GM18508 (cell line): ENCODE measurements around the gene SORL1.

Experiments
- ATAC-seq: cut with Tn5 transposase; IDR thresholded peaks from one replicate; pipeline ENCODE4 v1.9.1; 2021; ENCODE audit warnings: moderate number of reproducible peaks; ENCODE audit not compliant: insufficient read depth, unreplicated experiment

Gene SORL1

GRCh38 chr11:121425828-121426227 is 26.3 kb upstream of the SORL1 start:
- ATAC-seq, result no peak

- ATAC-seq, result no peak
Observed at GRCh38 chr11:121426476-121427399, 25.4 kb upstream of the SORL1 start.

- no peak for ATAC-seq
Observed at GRCh38 chr11:121427400-121427744, 24.7 kb upstream of the SORL1 start.

GRCh38 chr11:121429556-121429955 is 22.6 kb upstream of the SORL1 start:
- ATAC-seq, result no peak

- ATAC-seq, result no peak
Observed at GRCh38 chr11:121431820-121432526, 20.1 kb upstream of the SORL1 start.

- no peak for ATAC-seq
Observed at GRCh38 chr11:121435132-121435531, 17.0 kb upstream of the SORL1 start.

- ATAC-seq, result no peak
Observed at GRCh38 chr11:121435551-121436511, 16.3 kb upstream of the SORL1 start.

GRCh38 chr11:121437018-121437685 is 15.0 kb upstream of the SORL1 start:
- ATAC-seq, result no peak

GRCh38 chr11:121437686-121438078 is 14.4 kb upstream of the SORL1 start:
- no peak for ATAC-seq

- ATAC-seq, result no peak
Observed at GRCh38 chr11:121439337-121439736, 12.8 kb upstream of the SORL1 start.

- no peak for ATAC-seq
Observed at GRCh38 chr11:121439759-121440158, 12.4 kb upstream of the SORL1 start.

- no peak for ATAC-seq
Observed at GRCh38 chr11:121441521-121441920, 10.6 kb upstream of the SORL1 start.

- no peak for ATAC-seq
Observed at GRCh38 chr11:121443688-121444275, 8.3 kb upstream of the SORL1 start.

- no peak for ATAC-seq
Observed at GRCh38 chr11:121444526-121444925, 7.6 kb upstream of the SORL1 start.

- no peak for ATAC-seq
Observed at GRCh38 chr11:121445071-121445768, 6.9 kb upstream of the SORL1 start.

GRCh38 chr11:121446752-121447156 is 5.4 kb upstream of the SORL1 start:
- no peak for ATAC-seq

GRCh38 chr11:121448011-121448410 is 4.1 kb upstream of the SORL1 start:
- ATAC-seq, result no peak

GRCh38 chr11:121448431-121448941 is 3.6 kb upstream of the SORL1 start:
- no peak for ATAC-seq

- ATAC-seq, result no peak
Observed at GRCh38 chr11:121449123-121449522, 3.0 kb upstream of the SORL1 start.
